CD4-positive, alpha-beta T cell (primary cell): ENCODE data around the gene ETV3L. TPM values are rescaled to one million over a fixed set of nuclear protein-coding genes. Genes with fewer than 3 reads are reported as not detected.

Experiments used
- ATAC-seq: fragments of 200-7000 bp; cut with Tn5 transposase; one replicate; pipeline ENCODE4 v1.10.0; 2022; ENCODE audit warnings: mild to moderate bottlenecking; ENCODE audit not compliant: poor library complexity
- CTCF ChIA-PET: fragments of 350-600 bp; sonication (Branson Sonifier 250); formaldehyde crosslinking; loops from one replicate; lab custom pipeline; 2021; ENCODE audit warnings: antibody characterized with exemption, inconsistent platforms; lab: Charles Lee
- POLR2A ChIA-PET: fragments of 350-600 bp; sonication (Branson Sonifier 250); formaldehyde crosslinking; loops from one replicate; lab custom pipeline; 2021; ENCODE audit warnings: antibody characterized with exemption, inconsistent platforms; lab: Charles Lee
- DNase-seq, 14 experiments: peaks; one replicate each; pipeline ENCODE4 v3.0.0-alpha.2; 2013 to 2020; ENCODE audit warnings: mixed read lengths in 2 of 14
- H3K27ac ChIP-seq, 2 donors: one replicate each; pipeline versions ENCODE4 v1.5.1 to v1.7.0; 2013; ENCODE audit warnings: low read length in 2 of 2, low read depth in 1 of 2, mild to moderate bottlenecking in 1 of 2
- H3K27me3 ChIP-seq, 2 experiments: 1 replicate in 1 of 2; 2 replicates in 1 of 2; pipeline versions ENCODE4 v1.6.1 to v1.7.0; 2013; ENCODE audit warnings: low read length in 2 of 2, control low read depth in 1 of 2, mild to moderate bottlenecking in 1 of 2, moderate library complexity in 1 of 2; ENCODE audit not compliant: insufficient read depth in 2 of 2, control insufficient read depth in 1 of 2
- H3K36me3 ChIP-seq: one replicate; pipeline ENCODE4 v1.6.1; 2013; ENCODE audit warnings: low read length, control low read depth; ENCODE audit not compliant: insufficient read depth
- H3K4me1 ChIP-seq: one replicate; pipeline ENCODE4 v1.6.1; 2013; ENCODE audit warnings: low read length, control low read depth; ENCODE audit not compliant: insufficient read depth
- H3K4me3 ChIP-seq: one replicate; pipeline ENCODE4 v1.5.1; 2013; ENCODE audit warnings: mild to moderate bottlenecking, low read length, moderate library complexity
- H3K9me3 ChIP-seq, 2 experiments: 1 replicate in 1 of 2; 2 replicates in 1 of 2; pipeline versions ENCODE4 v1.6.1 to v1.7.0; 2013; ENCODE audit warnings: low read length in 2 of 2, mild to moderate bottlenecking in 2 of 2, control low read depth in 1 of 2, moderate library complexity in 1 of 2; ENCODE audit not compliant: control insufficient read depth in 1 of 2, insufficient read depth in 1 of 2
- H3K27ac Mint-ChIP-seq: one replicate; pipeline ENCODE4 v1.8.0; 2020; ENCODE audit warnings: mixed read lengths
- H3K27me3 Mint-ChIP-seq: one replicate; pipeline ENCODE4 v1.8.0; 2021; ENCODE audit warnings: mixed read lengths
- H3K36me3 Mint-ChIP-seq: one replicate; pipeline ENCODE4 v1.8.0; 2021; ENCODE audit warnings: low read depth, mixed read lengths
- H3K4me1 Mint-ChIP-seq: one replicate; pipeline ENCODE4 v1.8.0; 2021; ENCODE audit warnings: low read depth, mixed read lengths
- H3K4me3 Mint-ChIP-seq: one replicate; pipeline ENCODE4 v1.8.0; 2020; ENCODE audit warnings: mild to moderate bottlenecking, mixed read lengths
- H3K9me3 Mint-ChIP-seq: one replicate; pipeline ENCODE4 v1.8.0; 2020; ENCODE audit warnings: mixed read lengths
- CTCF ChIP-seq: fragments of 200-600 bp; IDR thresholded peaks from one replicate; pipeline ENCODE4 v1.8.0; 2022; ENCODE audit warnings: antibody characterized with exemption, mild to moderate bottlenecking
- intact Hi-C, 2 experiments: fragments of 100-400 bp; cut with DNase I in 1 of 2; cut with micrococcal nuclease in 1 of 2; formaldehyde crosslinking; loops; one replicate each; pipeline versions ENCODE4 v1.15.1 to v1.9.0; 2023 to 2025; cut with DNase I, micrococcal nuclease
- total RNA-seq, 174 experiments: library from RNA in 2 of 174; stranded (reverse) in 2 of 174; gene quantifications; one replicate each; pipeline ENCODE4 v1.2.3 and lab custom pipeline; 2021 to 2026

The ETV3L gene
- total RNA-seq, 2 experiments from 2014 or later: not detected

- Mint-ChIP-seq H3K36me3 (no peaks in the 10 kb centered on the region), H3K27ac (no peak overlapping the region), H3K27me3 (no peaks in the 10 kb centered on the region), H3K4me3 (no peak overlapping the region), H3K4me1 (no peaks in the 10 kb centered on the region), H3K9me3 (no peaks in the 10 kb centered on the region)
- intact Hi-C loops: no loop called here
- H3K9me3 ChIP-seq: no peaks in the 10 kb centered on the region
- CTCF ChIA-PET: interaction anchor here (3.4 kb wide), 1 partner anchor 58 kb away, joined by 9 read pairs; no protein-coding TSS in a partner anchor
- H3K27me3 ChIP-seq: no peaks in the 10 kb centered on the region
- TF ChIP-seq CTCF: no peak
- H3K4me1 ChIP-seq: peaks cover 4% of the 10 kb centered on the region
- DNase-seq (no peak), ATAC-seq (no peak)
- no peak overlapping the region for H3K27ac ChIP-seq
- H3K4me3 ChIP-seq: no peak overlapping the region
- POLR2A ChIA-PET: interaction anchor here (0.6 kb wide), 1 partner anchor 111 kb away, joined by 3 read pairs; no protein-coding TSS in a partner anchor
- H3K36me3 ChIP-seq: no peaks in the 10 kb centered on the region
Observed at GRCh38 chr1:157097692-157098091, 1.9 kb downstream of the ETV3L start.

DNA sequence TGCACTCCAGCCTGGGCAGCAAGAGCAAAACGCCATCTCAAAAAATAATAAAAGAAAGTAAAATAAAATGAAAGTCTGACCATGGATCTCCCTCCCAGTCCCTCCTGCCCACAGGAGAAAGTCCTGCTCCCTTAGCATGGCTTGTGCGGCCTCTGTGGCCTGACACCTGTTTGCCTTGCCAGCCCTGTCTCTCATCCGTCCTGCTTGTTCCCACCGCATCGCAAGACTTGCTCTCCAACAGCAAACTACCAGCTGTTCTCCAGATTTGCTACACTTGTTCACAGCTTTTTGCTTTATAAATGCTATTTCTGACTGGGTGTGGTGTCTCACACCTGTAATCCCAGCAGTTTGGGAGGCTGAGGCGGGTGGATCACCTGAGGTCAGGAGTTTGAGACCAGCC lies 2.7 kb downstream of the ETV3L start:
- H3K27me3 Mint-ChIP-seq: no peaks in the 10 kb centered on the region
- ChIA-PET CTCF (interaction anchor here (3.4 kb wide), 1 partner anchor 59 kb away, joined by 9 read pairs; no protein-coding TSS in a partner anchor), POLR2A (no interaction called here)
- no peaks in the 10 kb centered on the region for H3K4me1 Mint-ChIP-seq
- no peak overlapping the region for H3K4me3 ChIP-seq
- no peaks in the 10 kb centered on the region for H3K9me3 Mint-ChIP-seq
- no peaks in the 10 kb centered on the region for H3K27me3 ChIP-seq
- no peak overlapping the region for H3K27ac Mint-ChIP-seq
- H3K4me3 Mint-ChIP-seq: no peak overlapping the region
- DNase-seq (no peak), ATAC-seq (no peak)
- intact Hi-C loops: no loop called here
- no peaks in the 10 kb centered on the region for H3K9me3 ChIP-seq
- no peaks in the 10 kb centered on the region for H3K36me3 Mint-ChIP-seq
- H3K36me3 ChIP-seq: no peaks in the 10 kb centered on the region
- no peak for TF ChIP-seq CTCF
- no peak overlapping the region for H3K27ac ChIP-seq
- peaks cover 4% of the 10 kb centered on the region for H3K4me1 ChIP-seq

DNA sequence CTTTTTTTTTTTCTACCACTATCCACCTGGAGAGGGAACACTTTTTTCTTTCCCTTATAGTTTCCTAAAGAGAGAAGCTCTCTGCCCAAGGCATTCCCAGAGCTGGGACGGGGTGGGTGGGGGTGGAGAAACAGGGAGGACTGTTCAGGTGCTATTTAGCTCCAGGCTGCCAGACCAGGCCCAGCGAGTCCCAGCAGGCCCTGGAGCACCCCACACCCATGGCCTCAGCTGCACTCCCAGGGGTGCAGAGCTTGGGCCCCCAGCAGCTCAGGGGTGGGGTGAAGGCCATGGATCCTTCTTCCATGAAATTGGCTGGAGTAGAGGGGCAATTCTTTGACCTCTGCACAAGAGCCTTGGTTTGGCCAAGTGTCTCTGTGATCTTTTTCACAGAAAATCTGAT lies 4.1 kb downstream of the ETV3L start:
- Mint-ChIP-seq H3K36me3 (no peaks in the 10 kb centered on the region), H3K27ac (no peak overlapping the region), H3K27me3 (no peaks in the 10 kb centered on the region), H3K4me1 (no peaks in the 10 kb centered on the region), H3K4me3 (no peak overlapping the region), H3K9me3 (no peaks in the 10 kb centered on the region)
- Histone ChIP-seq H3K9me3 (no peaks in the 10 kb centered on the region), H3K27me3 (peaks cover 0 to 2% of the 10 kb centered on the region in 2 experiments), H3K4me3 (no peak overlapping the region), H3K27ac (no peak overlapping the region), H3K36me3 (no peaks in the 10 kb centered on the region), H3K4me1 (peaks cover 5% of the 10 kb centered on the region)
- POLR2A ChIA-PET: no interaction called here
- CTCF ChIA-PET: interaction anchor here (3.4 kb wide), 1 partner anchor 60 kb away, joined by 9 read pairs; no protein-coding TSS in a partner anchor
- intact Hi-C loops: no loop called here
- ATAC-seq (no peak), DNase-seq (no peak)
- no peak for TF ChIP-seq CTCF
